Thymus (tissue), 11 donors: ENCODE data around the gene MYADML2. TPM values are rescaled to one million over a fixed set of nuclear protein-coding genes. Genes with fewer than 3 reads are reported as not detected.

ENCODE experiments used
- DNase-seq, 9 donors: peaks; one replicate each; pipeline ENCODE4 v3.0.0-alpha.2; 2013; ENCODE audit warnings: low spot score in 9 of 9, low read depth in 6 of 9, missing footprints in 1 of 9
- H3K27ac ChIP-seq, 2 donors: one replicate each; pipeline ENCODE4 v1.5.1; 2013; ENCODE audit warnings: control low read depth in 1 of 2, low read depth in 1 of 2, low read length in 1 of 2, mild to moderate bottlenecking in 1 of 2, moderate library complexity in 1 of 2
- H3K27me3 ChIP-seq, 2 donors: one replicate each; pipeline ENCODE4 v1.5.1; 2013; ENCODE audit warnings: low read length in 1 of 2; ENCODE audit not compliant: control insufficient read depth in 2 of 2, insufficient read depth in 1 of 2
- H3K36me3 ChIP-seq, 2 donors: one replicate each; pipeline ENCODE4 v1.5.1; 2013; ENCODE audit warnings: low read length in 1 of 2, mild to moderate bottlenecking in 1 of 2, moderate library complexity in 1 of 2; ENCODE audit not compliant: control insufficient read depth in 2 of 2, insufficient read depth in 2 of 2
- H3K4me1 ChIP-seq, 2 donors: one replicate each; pipeline ENCODE4 v1.5.1; 2013; ENCODE audit warnings: low read length in 2 of 2; ENCODE audit not compliant: control insufficient read depth in 2 of 2, insufficient read depth in 2 of 2
- H3K4me3 ChIP-seq, 2 donors: one replicate each; pipeline ENCODE4 v1.5.1; 2013; ENCODE audit warnings: low read length in 2 of 2, control low read depth in 1 of 2, mild to moderate bottlenecking in 1 of 2
- H3K9me3 ChIP-seq, 2 donors: one replicate each; pipeline ENCODE4 v1.5.1; 2013; ENCODE audit warnings: low read length in 1 of 2, mild to moderate bottlenecking in 1 of 2; ENCODE audit not compliant: control insufficient read depth in 2 of 2, insufficient read depth in 1 of 2
- WGBS: extraction: QIAGEN DNeasy Blood & Tissue Kit; methylation state at CpG from one replicate; pipeline ENCODE4 v1.1.7; 2013; 5-methylcytosine and 5-hydroxymethylcytosine counted together
- polyA plus RNA-seq: library from polyadenylated mRNA; stranded (reverse); fragments of 200-250 nt; gene quantifications from one replicate; pipeline ENCODE4 v1.2.3, GENCODE V29; 2013
- total RNA-seq: library from RNA; stranded (reverse); fragments of 120-200 nt; gene quantifications from one replicate; pipeline ENCODE4 v1.2.4, GENCODE V29; 2013
- donor health status: healthy.

Gene MYADML2
- total and polyA plus RNA-seq, 2 donors = 0.05 to 0.07 TPM

DNA sequence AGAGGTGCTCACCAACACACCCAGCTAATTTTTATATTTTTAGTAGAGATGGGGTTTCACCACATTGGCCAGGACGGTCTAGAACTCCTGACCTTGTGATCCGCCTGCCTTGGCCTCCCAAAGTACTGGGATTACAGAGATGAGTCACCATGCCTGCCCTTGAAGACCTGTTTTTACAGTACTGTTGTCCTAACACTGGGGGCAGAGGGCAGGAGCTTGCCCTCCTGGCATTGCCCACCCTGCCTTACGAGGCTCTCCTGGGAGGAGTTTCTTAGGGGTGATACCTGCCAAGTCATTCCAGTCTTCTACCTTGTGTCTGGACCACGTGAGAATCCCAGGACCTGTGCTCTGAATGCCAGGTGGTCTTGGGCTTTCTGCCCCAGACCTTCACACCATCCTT lies 33.1 kb upstream of the MYADML2 start:
- 97% methylated on average over 4 of the region's 4 CpGs for WGBS
- Histone ChIP-seq H3K4me3 (no peak overlapping the region), H3K27me3 (peaks cover 5 to 13% of the 10 kb centered on the region in 2 donors), H3K4me1 (peaks cover 11 to 34% of the 10 kb centered on the region in 2 donors), H3K27ac (no peak overlapping the region), H3K36me3 (peaks cover 14 to 32% of the 10 kb centered on the region in 2 donors), H3K9me3 (peaks cover 1 to 3% of the 10 kb centered on the region in 2 donors)
- DNase-seq = no peak

- Histone ChIP-seq H3K4me3 (no peak overlapping the region), H3K27ac (no peak overlapping the region), H3K4me1 (peaks cover 11 to 34% of the 10 kb centered on the region in 2 donors), H3K36me3 (peaks cover 2 to 18% of the 10 kb centered on the region in 2 donors), H3K27me3 (peaks cover 5 to 15% of the 10 kb centered on the region in 2 donors), H3K9me3 (peaks cover 0 to 9% of the 10 kb centered on the region in 2 donors)
- DNase-seq = no peak
- WGBS = 96% methylated on average over 27 of the region's 27 CpGs
These were observed 31.7 kb upstream of the MYADML2 start for GRCh38 chr17:81978524-81979298.

DNA sequence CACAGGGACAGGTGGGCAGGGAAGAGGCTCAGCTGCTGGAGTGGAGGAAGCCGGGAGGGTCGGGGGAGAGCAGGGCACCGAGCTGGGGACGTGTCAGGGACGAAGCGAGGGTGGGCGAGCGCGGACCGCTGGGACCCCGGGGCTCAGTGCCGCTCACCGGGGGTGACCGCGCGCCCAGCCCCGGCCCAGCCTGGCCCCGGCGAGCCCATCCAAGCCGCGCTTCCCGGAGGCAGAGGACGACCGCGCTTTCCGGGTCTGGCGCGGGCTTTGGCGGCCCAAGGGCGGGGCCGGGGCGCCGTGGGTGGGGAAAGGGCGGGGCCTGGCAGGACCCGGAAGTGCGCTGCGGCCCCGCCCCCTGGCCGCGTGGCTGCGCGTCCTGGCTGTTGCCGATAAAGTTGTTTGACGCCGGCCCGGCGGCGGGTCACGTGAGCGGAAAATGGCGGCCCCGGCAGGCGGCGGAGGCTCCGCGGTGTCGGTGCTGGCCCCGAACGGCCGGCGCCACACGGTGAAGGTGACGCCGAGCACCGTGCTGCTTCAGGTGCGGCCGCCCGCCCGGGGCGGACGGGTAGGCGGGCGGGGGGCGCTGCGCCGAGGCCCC lies 30.3 kb upstream of the MYADML2 start, which contains the start of gene ASPSCR1:
TSS of gene ASPSCR1 (plus strand) at position 419 of the 598 bp plus-strand sequence. CDS start at position 437, 18 bp downstream.
- H3K27ac ChIP-seq = peak within 1 kb of the TSS in 1 of 2 donors; percentile 94
- under 1% methylated on average over 76 of the region's 76 CpGs for WGBS
- DNase-seq = peak; percentile 70 to 94 (median 88)
- peaks cover 0 to 8% of the 10 kb centered on the region in 2 donors for H3K36me3 ChIP-seq
- H3K4me1 ChIP-seq = peaks cover 11 to 34% of the 10 kb centered on the region in 2 donors
- H3K27me3 ChIP-seq = peaks cover 5 to 15% of the 10 kb centered on the region in 2 donors
- H3K9me3 ChIP-seq = peaks cover 0 to 21% of the 10 kb centered on the region in 2 donors
- peak within 1 kb of the TSS; percentile 77 to 92 for H3K4me3 ChIP-seq

- H3K36me3 ChIP-seq = peaks cover 0 to 6% of the 10 kb centered on the region in 2 donors
- peak overlapping the region in 1 of 2 donors; percentile 81 for H3K27ac ChIP-seq
- peaks cover 11 to 34% of the 10 kb centered on the region in 2 donors for H3K4me1 ChIP-seq
- H3K4me3 ChIP-seq = peak overlapping the region; percentile 69 to 92
- 28% methylated on average over 30 of the region's 30 CpGs for WGBS
- H3K9me3 ChIP-seq = peaks cover 0 to 21% of the 10 kb centered on the region in 2 donors
- no peak for DNase-seq
- peaks cover 5 to 17% of the 10 kb centered on the region in 2 donors for H3K27me3 ChIP-seq
These were observed 29.5 kb upstream of the MYADML2 start for GRCh38 chr17:81976332-81977210.

- Histone ChIP-seq H3K27me3 (peaks cover 5 to 15% of the 10 kb centered on the region in 2 donors), H3K36me3 (no peaks in the 10 kb centered on the region), H3K27ac (no peak overlapping the region), H3K4me1 (peaks cover 11 to 28% of the 10 kb centered on the region in 2 donors), H3K9me3 (peaks cover 0 to 21% of the 10 kb centered on the region in 2 donors), H3K4me3 (no peak overlapping the region)
- no peak for DNase-seq
These were observed 26.4 kb upstream of the MYADML2 start for GRCh38 chr17:81973432-81973831.

GRCh38 chr17:81968850-81969812 lies 22.1 kb upstream of the MYADML2 start:
- peaks cover 23 to 40% of the 10 kb centered on the region in 2 donors for H3K4me1 ChIP-seq
- DNase-seq = no peak

GRCh38 chr17:81968396-81968745 lies 21.3 kb upstream of the MYADML2 start:
- 83% methylated on average over 7 of the region's 7 CpGs for WGBS
- Histone ChIP-seq H3K36me3 (no peaks in the 10 kb centered on the region), H3K4me3 (no peak overlapping the region)

More at GRCh38 chr17:81968850-81969812, 22.1 kb upstream of the MYADML2 start:
- WGBS = 92% methylated on average over 12 of the region's 12 CpGs
- Histone ChIP-seq H3K27me3 (peaks cover 7 to 36% of the 10 kb centered on the region in 2 donors), H3K27ac (no peak overlapping the region), H3K4me3 (no peak overlapping the region), H3K9me3 (peaks cover 0 to 16% of the 10 kb centered on the region in 2 donors), H3K36me3 (no peaks in the 10 kb centered on the region)

More at GRCh38 chr17:81968396-81968745, 21.3 kb upstream of the MYADML2 start:
- Histone ChIP-seq H3K27ac (peak overlapping the region in 1 of 2 donors; percentile 33), H3K4me1 (peaks cover 23 to 40% of the 10 kb centered on the region in 2 donors), H3K27me3 (peaks cover 13 to 44% of the 10 kb centered on the region in 2 donors), H3K9me3 (peaks cover 0 to 9% of the 10 kb centered on the region in 2 donors)
- no peak for DNase-seq
